Activated B cell treated with CpG ODN at 0.5 μM for 24 hours (primary cell): ENCODE measurements around the gene KIF26B. TPM values are rescaled to one million over a fixed set of nuclear protein-coding genes. Genes with fewer than 3 reads are reported as not detected.

Experiments
- ATAC-seq: fragments of 200-7000 bp; cut with Tn5 transposase; one replicate; pipeline ENCODE4 v1.10.0; 2021; ENCODE audit warnings: low read depth, mild to moderate bottlenecking, moderate library complexity
- CTCF ChIA-PET: fragments of 350-600 bp; sonication (Branson Sonifier 250); formaldehyde crosslinking; loops from one replicate; lab custom pipeline; 2021; ENCODE audit warnings: antibody characterized with exemption; lab: Charles Lee
- POLR2A ChIA-PET: fragments of 350-600 bp; sonication (Branson Sonifier 250); formaldehyde crosslinking; loops from one replicate; lab custom pipeline; 2021; ENCODE audit warnings: antibody characterized with exemption; lab: Charles Lee
- DNase-seq: peaks from one replicate; pipeline ENCODE4 v3.0.0; 2022
- H3K27ac Mint-ChIP-seq: one replicate; pipeline ENCODE4 v1.8.0; 2020; ENCODE audit warnings: mixed read lengths
- H3K27me3 Mint-ChIP-seq: one replicate; pipeline ENCODE4 v1.8.0; 2021; ENCODE audit warnings: mixed read lengths
- H3K36me3 Mint-ChIP-seq: one replicate; pipeline ENCODE4 v1.8.0; 2021; ENCODE audit warnings: low read depth, mixed read lengths
- H3K4me1 Mint-ChIP-seq: one replicate; pipeline ENCODE4 v1.8.0; 2021; ENCODE audit warnings: mixed read lengths
- H3K4me3 Mint-ChIP-seq: one replicate; pipeline ENCODE4 v1.8.0; 2020; ENCODE audit warnings: mild to moderate bottlenecking, mixed read lengths
- H3K9me3 Mint-ChIP-seq: one replicate; pipeline ENCODE4 v1.8.0; 2020; ENCODE audit warnings: mixed read lengths
- CTCF ChIP-seq: fragments of 200-600 bp; IDR thresholded peaks from one replicate; pipeline ENCODE4 v1.8.0; 2022; ENCODE audit warnings: antibody characterized with exemption, mild to moderate bottlenecking
- intact Hi-C: fragments of 100-400 bp; cut with micrococcal nuclease; formaldehyde crosslinking; loops from one replicate; pipeline ENCODE4 v1.15.1; 2024
- total RNA-seq: library from RNA; stranded (reverse); gene quantifications from 2 replicates; pipeline ENCODE4 v1.2.3, GENCODE V29; 2022

The KIF26B gene
- total RNA-seq, 1 donor from 2014 or later, result 1.7 TPM

GRCh38 chr1:245578308-245578707 is 423.5 kb downstream of the KIF26B start:
- no peaks in the 10 kb centered on the region for H3K36me3 Mint-ChIP-seq
- no peaks in the 10 kb centered on the region for H3K4me1 Mint-ChIP-seq
- no peak overlapping the region for H3K27ac Mint-ChIP-seq
- ATAC-seq (no peak), DNase-seq (no peak)
- ChIA-PET CTCF (no interaction called here), POLR2A (no interaction called here)
- intact Hi-C loops, result no loop called here
- H3K27me3 Mint-ChIP-seq, result peaks cover 21% of the 10 kb centered on the region
- no peak overlapping the region for H3K4me3 Mint-ChIP-seq
- TF ChIP-seq CTCF, result no peak
- H3K9me3 Mint-ChIP-seq, result no peaks in the 10 kb centered on the region

GRCh38 chr1:245578771-245579170 is 424.0 kb downstream of the KIF26B start:
- no peak overlapping the region for H3K27ac Mint-ChIP-seq
- H3K4me1 Mint-ChIP-seq, result no peaks in the 10 kb centered on the region
- intact Hi-C loops, result no loop called here
- H3K4me3 Mint-ChIP-seq, result no peak overlapping the region
- POLR2A ChIA-PET, result no interaction called here
- H3K27me3 Mint-ChIP-seq, result peaks cover 18% of the 10 kb centered on the region
- CTCF ChIA-PET, result no interaction called here
- ATAC-seq (no peak), DNase-seq (no peak)
- no peaks in the 10 kb centered on the region for H3K36me3 Mint-ChIP-seq
- H3K9me3 Mint-ChIP-seq, result no peaks in the 10 kb centered on the region
- TF ChIP-seq CTCF, result no peak

- no peak for ATAC-seq
- intact Hi-C loops, result no loop called here
- H3K36me3 Mint-ChIP-seq, result no peaks in the 10 kb centered on the region
- H3K4me1 Mint-ChIP-seq, result no peaks in the 10 kb centered on the region
- ChIA-PET POLR2A (no interaction called here), CTCF (no interaction called here)
- H3K9me3 Mint-ChIP-seq, result no peaks in the 10 kb centered on the region
- H3K4me3 Mint-ChIP-seq, result no peak overlapping the region
- no peak for TF ChIP-seq CTCF
- DNase-seq, result no peak
- no peak overlapping the region for H3K27ac Mint-ChIP-seq
- peaks cover 17% of the 10 kb centered on the region for H3K27me3 Mint-ChIP-seq
Measured at GRCh38 chr1:245579881-245580280, 425.1 kb downstream of the KIF26B start.

- Mint-ChIP-seq H3K9me3 (no peaks in the 10 kb centered on the region), H3K4me3 (no peak overlapping the region), H3K4me1 (no peaks in the 10 kb centered on the region), H3K27ac (no peak overlapping the region), H3K27me3 (peaks cover 17% of the 10 kb centered on the region), H3K36me3 (no peaks in the 10 kb centered on the region)
- DNase-seq, result no peak
- no peak for TF ChIP-seq CTCF
- intact Hi-C loops, result no loop called here
- POLR2A ChIA-PET, result no interaction called here
- ATAC-seq, result no peak
- CTCF ChIA-PET, result no interaction called here
Measured at GRCh38 chr1:245580651-245581050, 425.9 kb downstream of the KIF26B start.

GRCh38 chr1:245582026-245582425 is 427.2 kb downstream of the KIF26B start:
- POLR2A ChIA-PET, result no interaction called here
- DNase-seq (no peak), ATAC-seq (no peak)
- no peaks in the 10 kb centered on the region for H3K9me3 Mint-ChIP-seq
- no peak overlapping the region for H3K4me3 Mint-ChIP-seq
- TF ChIP-seq CTCF, result no peak
- no peak overlapping the region for H3K27ac Mint-ChIP-seq
- H3K36me3 Mint-ChIP-seq, result no peaks in the 10 kb centered on the region
- CTCF ChIA-PET, result no interaction called here
- no peaks in the 10 kb centered on the region for H3K4me1 Mint-ChIP-seq
- intact Hi-C loops, result no loop called here
- H3K27me3 Mint-ChIP-seq, result peaks cover 15% of the 10 kb centered on the region
